IPS-NIHi7 (cell line): ENCODE data around the gene SERINC4.

ENCODE experiments used
- DNase-seq: peaks from one replicate; pipeline ENCODE4 v3.0.0; 2012; ENCODE audit warnings: mixed read lengths; ENCODE audit errors: extremely low spot score

SERINC4 gene

DNA sequence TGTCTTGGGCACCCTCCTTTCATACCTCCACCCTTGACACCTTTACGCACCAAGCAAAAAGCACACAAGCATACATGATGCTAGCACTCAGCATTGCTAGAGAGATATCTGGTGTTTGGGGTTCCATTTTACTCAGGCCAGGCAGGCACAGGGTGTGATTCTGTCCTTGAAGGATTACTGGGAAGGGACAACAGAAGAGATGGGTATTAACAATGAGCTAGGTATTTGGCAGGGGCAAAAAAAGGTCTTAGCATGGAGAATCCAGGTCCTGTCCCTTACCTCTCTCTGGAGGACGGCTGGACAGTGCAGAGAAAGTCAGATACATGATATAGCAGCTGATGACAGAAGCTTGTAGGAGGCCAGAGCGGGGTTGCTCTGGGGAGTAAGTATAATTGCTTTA is 3.5 kb downstream of the SERINC4 start:
- DNase-seq: no peak

DNA sequence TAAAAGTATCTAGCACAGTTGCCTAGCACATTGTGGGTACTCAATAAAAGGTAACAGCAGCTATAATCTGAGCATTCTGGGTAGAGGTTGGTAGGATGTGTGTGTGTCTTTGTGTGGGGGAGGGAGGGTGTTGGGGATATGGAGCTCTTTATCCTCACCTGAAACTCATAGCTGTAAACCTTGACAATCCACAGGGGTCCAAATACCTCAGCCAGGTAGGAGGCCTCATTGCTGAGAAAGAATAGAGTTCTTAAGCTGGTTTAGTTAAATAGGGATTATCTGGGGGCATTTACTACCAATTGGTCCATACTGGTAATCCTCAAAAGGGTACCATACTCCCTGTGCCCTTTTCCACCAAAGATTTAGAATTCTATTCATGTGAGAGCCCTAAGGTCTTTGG is 4.0 kb downstream of the SERINC4 start:
- no peak for DNase-seq

DNA sequence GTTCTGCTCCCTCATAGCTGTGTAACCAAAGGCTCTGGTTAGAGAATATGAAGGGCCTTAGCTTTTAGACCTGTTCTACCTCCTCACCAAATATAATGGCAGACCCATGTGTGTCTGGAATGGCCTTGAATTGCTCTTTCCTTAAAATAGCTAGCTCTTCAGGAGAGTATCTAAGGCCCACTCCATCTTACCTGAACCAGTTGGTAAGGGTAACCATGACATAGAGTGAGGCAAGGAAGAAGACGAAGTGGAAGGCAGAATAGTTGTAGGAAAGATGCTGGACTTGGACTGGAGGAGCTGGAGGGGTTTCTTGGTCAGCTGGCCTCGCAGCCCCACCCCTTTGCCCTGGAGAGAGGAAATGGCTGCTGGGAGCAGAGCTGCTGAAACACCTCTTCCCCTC is 4.8 kb downstream of the SERINC4 start:
- DNase-seq: no peak

DNA sequence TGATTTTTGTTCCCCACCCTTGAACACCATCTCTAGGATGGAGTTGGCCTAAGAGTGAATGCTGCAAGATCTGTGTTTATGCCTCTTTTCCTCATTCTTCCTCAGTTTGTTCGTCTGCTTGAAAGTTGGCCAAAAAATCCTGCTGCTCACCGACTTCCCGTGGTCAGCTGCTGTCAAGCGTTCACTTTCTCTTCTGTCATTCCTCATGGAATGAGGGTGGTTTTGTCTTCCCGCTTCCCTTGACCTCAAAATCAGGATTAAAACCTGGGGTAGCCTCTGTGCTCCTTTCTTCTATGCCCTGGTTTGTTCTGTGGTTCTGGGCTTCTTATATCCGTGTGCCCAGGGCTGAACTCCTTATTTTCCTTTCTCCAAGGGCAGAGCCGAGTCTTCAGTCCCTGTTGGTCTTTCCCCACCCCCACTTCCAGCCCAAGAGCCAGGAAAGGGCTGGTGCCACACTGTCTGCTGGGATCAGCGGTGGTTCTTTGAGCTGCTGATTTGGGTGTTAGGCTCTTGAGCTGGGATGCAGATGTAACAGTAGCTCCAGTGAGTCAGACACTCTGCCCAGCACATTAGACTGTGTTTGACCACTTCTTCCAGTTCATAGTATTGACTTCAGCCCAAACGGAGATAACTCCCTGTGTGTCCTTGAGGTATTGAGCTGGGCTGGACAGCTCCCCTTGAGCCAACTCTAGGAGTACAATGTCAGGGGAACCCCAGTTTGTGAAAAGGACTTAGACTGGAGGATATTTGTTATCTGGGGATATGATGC is 5.6 kb downstream of the SERINC4 start:
- DNase-seq: no peak

DNA sequence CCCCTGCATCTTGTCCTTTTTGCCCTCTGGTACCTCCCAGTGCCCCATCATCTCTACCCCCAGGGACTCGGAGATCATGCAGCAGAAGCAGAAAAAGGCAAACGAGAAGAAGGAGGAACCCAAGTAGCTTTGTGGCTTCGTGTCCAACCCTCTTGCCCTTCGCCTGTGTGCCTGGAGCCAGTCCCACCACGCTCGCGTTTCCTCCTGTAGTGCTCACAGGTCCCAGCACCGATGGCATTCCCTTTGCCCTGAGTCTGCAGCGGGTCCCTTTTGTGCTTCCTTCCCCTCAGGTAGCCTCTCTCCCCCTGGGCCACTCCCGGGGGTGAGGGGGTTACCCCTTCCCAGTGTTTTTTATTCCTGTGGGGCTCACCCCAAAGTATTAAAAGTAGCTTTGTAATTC is 6.4 kb downstream of the SERINC4 start:
- no peak for DNase-seq

DNA sequence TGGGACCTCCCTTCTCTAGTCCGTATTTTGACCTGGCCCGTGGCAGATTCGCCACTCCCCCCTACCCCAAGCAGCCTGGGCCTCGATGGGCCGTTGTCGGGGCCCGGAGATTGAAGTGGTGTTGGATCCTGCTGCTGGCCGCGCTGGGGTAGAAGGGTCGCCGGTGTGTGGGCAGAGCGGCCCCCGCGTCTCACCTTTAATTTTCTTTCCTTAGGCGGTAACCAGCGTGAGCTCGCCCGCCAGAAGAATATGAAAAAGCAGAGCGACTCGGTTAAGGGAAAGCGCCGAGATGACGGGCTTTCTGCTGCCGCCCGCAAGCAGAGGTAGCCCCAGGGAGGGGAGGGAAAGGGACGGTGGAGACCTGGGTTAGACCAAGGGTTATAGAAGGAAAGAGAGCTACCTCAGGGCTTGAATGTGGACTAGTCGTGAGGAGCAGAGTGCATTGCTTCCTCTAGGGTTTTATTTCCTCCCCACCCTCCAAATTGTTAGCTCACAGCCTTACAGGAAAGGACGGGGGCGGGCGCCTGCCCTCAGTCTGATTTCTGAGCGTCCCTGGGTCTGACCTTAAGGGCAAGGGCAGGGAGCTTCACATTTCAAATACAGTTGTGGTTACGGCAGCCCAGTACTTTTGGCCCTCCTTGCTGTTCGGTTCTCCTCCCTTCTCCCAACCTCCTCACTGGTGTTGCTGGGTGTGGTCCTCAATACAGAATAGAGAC is 7.1 kb downstream of the SERINC4 start:
- DNase-seq: no peak

DNA sequence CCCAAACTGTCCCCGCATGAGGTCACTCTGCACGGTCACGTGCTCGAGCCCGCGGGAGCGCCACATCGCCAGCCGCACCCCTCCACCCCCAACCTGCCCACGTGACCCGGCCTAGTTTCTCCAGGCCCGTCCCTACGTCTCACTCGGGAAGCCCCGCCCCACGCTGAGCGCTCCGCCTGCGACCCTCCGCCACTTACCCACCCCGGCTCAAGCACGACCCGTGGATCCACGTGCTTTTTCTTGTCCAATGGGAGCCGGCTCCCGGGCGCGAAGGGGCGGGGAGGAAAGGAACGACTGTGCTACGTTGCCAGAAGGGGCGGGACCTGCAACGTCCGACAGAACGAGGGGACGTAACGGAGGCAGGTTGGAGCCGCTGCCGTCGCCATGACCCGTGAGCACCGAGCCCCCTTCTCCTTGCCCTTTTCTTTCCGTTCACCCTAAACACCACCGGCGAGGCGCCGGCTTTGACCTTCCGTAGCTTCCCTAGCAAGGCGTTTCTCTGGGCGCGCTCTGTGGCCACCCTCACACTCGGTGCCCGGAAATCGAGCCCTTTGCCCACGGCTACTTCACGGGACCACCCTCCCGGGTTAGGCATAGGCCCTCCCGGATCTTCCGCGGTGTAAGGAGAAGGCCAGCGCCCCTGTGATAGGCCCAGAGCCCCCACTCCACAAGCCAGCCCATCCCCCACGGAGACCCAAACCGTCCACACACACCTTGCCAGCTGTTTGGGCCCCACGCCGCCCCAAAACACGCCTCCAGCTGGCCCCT is 7.8 kb downstream of the SERINC4 start, which contains the start of gene SERF2:
Gene SERF2, plus strand, starts transcription at position 328 of the 768 bp plus-strand sequence. Its CDS starts 57 bp downstream, at position 385.
- peak; percentile 100 for DNase-seq

DNA sequence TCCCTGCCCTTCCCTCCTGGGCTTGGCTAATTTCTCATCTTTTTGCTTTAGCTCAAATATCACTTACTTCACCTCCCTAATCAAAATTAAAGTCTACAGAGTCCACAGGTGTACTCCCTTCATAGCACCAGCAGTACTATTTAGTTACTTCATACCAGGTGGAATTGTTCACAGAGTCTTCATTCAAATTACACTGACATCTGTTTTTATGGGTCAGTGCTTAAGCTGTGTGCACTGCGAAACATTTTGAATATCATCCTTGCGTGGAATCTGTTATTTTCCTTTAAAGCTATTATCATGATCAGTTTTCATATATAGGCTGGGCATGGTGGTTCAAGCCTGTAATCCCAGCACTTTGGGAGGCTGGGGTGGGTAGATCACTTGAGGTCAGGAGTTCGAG is 10.6 kb downstream of the SERINC4 start:
- DNase-seq: no peak

DNA sequence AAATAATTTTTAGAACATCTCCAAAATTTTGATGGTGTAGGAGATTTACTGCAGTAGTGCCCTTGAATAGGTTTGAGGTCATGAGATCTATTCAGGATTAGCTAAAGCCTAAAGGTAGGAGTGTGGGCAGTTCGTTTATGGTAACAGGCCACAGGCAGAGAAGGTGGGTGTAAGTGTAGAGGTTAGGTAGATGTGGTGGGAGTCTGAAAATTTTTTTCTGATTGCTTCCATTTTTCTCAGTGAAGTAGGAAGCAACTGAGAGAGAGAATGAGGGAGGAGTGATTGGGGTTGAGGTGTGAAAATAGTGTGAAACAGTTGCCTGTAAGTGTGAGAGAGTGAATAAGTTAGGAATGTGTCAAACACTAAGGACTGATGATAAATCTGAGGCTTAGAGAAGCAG is 21.0 kb downstream of the SERINC4 start:
- no peak for DNase-seq

DNA sequence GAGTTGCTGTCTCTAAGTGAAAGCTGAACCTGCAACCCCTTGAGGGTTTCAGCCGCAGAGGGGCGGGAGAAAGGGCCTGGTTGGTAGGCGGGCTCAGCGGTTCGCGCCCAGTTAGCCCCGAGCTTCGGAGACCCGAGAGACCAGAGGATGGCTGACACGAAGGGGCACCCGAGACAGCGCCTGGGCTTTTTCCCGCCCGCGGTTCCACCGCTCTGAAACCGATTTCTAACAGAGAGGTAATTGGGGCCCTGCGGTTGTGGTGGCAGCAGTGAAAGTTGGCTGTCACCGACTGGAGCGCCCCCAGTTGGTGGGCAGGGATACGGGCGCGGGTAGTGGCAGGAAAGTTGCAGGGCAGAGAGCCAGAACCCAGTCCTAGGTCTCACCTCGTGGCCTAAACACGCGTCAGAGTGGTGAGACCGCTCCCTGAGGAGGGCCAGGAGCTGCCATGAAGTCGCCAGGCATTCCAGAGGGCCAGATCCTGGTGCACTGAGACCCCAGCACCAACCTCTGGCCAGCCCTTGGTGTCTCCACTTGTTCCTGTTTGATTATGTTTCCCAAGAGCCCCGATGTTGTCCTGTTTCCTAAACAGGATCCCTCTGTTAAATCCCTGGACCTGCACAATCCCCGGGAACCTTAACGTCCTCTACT is 22.6 kb downstream of the SERINC4 start:
- no peak for DNase-seq

DNA sequence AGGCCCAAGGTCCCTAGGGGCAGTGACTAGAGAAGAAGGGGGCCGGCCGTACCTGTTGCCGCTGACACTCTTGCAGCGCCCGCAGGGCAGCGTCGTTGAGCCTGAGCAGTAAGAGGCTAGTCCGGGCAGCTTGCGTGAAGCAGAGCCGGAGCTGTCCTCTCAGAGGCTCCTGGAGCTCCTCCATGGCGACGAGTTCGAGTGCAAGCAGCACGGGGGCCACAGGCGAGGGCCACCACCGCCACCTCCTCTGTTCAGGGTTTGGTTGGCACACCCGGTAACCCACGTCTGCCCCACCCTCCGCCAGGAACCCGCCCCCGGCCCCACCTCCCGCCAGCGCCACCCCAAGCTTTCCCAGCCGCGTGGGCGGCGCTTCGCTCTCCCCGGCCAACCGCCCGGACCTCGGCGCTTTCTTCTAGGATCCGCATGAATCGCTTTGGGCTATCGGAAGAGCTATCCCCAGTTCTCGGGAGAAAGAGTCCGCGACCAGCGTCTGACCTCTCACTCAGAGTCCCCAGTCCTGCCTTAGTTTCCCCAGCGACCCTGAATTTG is 23.2 kb downstream of the SERINC4 start, which contains the start of gene ELL3:
Gene ELL3, minus strand, starts transcription at position 249 of the 549 bp plus-strand sequence. Its CDS starts 65 bp downstream, at position 184.
- no peak for DNase-seq

DNA sequence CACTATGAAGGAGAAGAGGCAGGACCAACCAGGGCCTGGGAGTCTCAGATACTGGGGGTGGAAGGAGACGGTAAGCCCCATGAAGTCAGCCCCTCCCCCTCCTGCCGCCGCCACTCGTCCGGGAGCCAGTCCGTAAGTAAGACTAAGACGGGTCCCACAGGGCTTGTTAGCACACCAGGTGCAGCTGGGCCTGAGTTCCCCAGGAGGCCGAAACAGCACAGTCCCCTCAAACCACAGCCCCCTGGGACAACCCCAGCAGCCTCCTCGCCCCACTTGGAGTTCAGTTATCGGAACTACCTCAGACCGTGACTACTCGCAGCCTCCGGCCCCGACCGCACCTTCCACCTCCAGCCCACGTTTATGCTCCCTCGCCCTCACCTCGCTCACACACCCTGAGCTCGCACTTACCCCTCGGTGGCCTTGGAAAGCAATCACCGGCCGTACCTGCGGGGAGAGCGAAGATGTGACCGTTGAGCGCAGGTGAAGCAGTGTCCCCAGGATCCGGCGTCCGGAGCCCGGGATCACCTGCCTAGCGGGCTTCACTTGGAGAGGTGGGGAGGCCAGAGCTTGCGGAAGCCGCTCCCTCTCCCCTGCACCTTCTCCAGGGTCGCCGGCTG is 23.8 kb downstream of the SERINC4 start:
- DNase-seq: no peak

DNA sequence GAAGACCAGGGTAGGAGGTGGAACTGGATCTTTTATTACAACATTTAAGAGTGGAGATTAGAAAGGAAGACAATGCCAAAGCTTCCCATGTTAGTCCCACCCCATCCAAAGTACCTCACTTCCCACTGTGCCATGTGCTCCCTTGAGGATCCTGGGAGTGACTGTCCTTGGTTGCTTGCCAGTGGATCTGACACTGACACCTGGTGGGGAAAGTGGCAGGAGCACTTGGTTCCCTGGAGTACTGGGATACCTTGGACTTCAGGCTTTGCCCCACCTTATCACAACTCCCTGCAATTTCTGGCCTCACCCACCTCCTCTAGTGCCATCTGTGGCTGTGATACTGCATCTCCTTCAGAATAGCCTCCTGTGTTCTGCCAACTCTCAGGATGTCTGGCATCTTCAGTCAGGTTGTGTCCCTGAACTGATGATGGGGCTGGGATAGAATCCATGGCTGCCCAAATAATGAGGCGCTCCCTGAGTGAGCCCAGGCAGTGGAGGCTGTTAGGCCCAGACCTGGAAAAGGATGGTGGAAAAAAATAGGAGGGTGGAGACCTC is 24.5 kb downstream of the SERINC4 start:
- no peak for DNase-seq

DNA sequence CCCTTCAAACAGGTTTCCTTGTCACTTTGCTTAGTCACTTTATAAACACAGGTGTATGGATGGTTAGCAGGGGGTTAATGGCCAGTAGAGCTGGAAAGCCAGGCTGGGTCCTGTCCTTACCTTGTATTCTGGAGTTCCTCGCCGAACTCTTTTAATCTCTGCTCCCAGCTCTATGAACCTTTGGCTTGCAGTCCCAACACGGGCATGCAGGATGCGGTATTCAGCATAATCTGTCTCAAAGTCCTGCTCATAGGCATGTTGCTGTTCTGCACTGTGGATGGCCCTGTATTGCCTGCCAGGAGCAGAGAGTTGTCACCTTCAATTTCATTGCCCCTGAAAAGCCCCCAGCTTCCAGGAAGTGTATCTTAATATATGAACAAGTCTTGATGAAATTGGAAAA is 26.0 kb downstream of the SERINC4 start:
- DNase-seq: no peak

DNA sequence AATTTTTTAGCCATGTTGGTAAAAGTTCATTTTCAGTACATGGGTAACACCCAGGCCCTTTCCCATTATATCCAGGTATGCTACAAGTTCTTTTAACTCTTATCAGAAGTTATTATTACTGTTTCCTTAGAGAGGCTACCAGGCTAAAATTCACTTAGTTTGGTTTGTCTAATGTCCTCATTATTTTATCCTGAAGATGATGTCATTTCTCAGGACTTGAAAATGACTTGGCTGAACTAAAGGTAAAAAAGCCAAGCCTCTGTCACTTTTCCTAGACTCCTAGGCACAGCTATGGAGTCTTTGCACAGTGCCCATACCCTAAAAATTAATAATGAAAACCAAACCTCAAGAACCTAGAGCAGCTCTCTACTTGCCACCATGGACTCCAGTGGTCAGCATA is 27.4 kb downstream of the SERINC4 start:
- DNase-seq: no peak

DNA sequence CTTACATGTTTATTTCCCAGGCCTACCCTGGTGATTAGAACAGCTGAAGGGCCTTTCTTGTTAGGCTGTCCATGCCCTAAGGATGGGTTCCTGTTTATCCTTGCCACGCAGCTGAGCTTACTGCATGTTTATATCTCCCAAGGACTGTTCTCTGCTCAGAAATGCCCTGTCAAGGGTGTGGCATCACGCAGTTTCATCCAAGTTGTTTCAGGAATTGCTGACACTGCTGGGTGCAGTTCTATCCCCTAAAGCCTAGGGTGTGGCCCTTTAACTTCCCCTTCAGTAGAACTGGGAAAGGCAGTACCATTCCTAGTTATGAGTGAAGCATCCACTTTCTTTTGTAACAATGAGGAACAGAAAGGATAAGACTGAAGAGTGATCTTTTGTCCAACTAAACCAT is 28.2 kb downstream of the SERINC4 start:
- no peak for DNase-seq

DNA sequence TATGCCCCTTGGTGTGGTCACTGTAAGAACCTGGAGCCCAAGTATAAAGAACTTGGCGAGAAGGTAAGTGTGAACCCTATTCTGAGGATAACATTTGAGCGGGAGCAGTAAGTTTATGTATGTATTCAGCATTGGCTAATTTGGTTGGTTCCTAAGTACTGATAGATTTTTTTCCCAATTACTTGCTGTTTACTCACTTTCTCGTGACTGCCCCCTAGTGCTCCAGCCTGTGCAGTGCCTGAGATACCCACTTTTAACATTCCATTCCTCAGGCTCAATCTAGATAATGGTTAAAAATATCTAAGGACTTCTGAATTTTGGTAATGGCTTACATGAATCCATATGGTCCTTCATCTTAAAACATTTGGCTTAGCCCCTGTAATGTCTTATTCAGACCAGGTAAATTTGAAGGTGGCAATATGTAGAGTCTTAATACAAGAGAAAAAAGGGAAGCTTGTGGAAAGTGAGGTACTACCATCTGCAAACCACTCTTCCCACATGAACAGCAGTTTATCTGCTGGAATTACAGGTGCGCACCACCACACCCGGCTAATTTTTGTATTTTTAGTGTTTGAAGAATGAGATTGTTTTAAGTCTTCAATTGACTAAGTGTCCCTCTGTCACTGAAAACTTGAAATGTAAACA is 30.3 kb downstream of the SERINC4 start:
- peak; percentile 69 for DNase-seq

DNA sequence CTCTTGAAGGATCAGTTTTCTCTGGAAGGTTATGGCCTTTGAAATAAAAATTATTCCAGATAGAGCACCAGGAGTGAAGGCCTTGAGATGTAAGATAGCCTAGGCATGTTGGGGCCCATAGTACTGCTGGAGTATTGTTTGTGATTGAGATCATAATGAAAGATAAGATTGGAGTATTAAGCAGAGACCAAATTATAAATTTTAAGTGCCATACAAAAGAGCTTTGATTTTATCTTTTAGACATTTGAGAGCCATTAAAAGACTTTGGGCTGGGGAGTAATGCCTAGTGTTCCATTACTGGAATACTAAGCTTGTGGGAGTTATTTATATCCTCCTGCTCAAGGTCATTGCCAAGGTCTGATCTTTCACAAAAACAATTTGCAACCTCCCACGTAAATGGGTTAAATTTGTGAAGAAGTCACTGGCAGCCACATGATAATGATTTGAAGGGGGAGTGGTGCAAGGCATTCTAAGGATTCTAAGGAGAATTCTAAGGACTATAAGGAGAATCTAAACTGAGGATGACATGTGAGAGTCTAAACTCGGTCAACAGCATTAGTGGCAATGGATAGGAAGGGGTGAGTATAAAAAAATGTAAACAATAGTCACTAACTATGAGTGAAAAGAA is 36.1 kb downstream of the SERINC4 start:
- DNase-seq: no peak

DNA sequence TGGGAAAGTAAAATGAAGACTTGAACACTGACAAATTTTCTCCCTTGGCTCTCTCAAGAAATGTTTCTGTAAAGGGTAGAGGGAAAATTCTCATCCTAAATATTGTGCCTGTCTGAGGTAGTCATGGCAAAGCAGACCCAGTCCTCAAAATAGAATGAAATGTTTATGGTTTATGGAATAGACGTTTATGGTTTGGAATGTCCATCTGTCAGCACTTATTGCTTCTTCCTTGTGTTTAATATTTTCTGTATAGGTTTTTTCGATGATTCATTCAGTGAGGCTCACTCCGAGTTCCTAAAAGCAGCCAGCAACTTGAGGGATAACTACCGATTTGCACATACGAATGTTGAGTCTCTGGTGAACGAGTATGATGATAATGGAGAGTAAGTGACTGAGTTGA is 37.2 kb downstream of the SERINC4 start:
- no peak for DNase-seq

DNA sequence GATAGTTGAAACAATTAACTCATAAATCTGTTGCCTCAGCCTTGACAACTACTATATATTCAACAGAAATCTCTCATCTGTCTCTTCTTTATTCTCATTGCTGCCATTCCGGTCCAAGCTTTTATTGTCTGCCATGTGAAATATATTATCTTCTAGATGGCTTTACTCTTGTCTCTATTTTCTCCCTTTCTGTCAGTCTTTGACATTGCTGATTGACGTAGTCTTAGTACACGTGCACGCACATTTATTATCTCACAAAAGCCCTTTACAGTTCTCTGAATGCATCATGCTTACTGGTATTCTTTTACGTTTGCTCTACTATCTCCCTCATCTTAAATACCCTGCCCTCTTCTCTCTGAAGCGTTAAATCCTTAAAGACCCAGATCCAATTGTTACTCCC is 48.1 kb downstream of the SERINC4 start:
- no peak for DNase-seq
